GM18508 (cell line): ENCODE data around the gene ADAMTSL4.
"Not testable (repeated sequence)": the region's sequence is repeated elsewhere in the genome, so short reads cannot be mapped to it uniquely, and the experiment has no call there.

Source experiments
- ATAC-seq: cut with Tn5 transposase; IDR thresholded peaks from one replicate; pipeline ENCODE4 v1.9.1; 2021; ENCODE audit warnings: moderate number of reproducible peaks; ENCODE audit not compliant: insufficient read depth, unreplicated experiment

Gene ADAMTSL4

DNA sequence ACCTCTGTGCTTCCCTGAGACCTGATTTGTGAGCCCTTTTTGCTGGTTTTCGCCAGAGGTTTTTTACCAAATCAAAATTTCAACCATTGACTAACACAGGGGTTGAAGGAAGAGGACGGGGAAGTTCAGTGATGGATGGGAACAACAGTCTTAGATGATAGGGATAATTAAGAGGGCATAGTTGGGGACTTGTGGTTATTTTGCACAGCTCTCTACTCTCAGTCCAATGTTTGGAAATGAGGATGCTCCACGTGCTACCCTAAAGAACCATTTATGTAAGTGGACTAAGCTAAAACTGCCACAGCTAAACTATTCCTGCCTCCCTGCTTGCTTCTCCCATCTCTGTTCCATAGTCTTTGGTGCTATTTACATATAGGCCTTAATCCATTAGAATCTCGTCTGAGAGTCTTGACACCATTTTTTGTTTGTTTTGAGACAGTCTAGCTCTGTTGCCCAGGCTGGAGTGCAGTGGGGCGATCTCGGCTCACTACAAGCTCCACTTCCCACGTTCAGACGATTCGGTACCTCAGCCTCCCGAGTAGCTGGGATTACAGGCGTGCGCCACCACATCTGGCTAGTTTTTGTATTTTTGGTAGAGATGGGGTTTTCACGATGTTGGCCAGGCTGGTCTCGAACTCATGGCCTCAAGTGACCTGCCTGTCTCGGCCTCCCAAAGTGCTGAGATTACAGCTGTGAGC is 30.9 kb downstream of the ADAMTSL4 start:
- ATAC-seq = no peak

DNA sequence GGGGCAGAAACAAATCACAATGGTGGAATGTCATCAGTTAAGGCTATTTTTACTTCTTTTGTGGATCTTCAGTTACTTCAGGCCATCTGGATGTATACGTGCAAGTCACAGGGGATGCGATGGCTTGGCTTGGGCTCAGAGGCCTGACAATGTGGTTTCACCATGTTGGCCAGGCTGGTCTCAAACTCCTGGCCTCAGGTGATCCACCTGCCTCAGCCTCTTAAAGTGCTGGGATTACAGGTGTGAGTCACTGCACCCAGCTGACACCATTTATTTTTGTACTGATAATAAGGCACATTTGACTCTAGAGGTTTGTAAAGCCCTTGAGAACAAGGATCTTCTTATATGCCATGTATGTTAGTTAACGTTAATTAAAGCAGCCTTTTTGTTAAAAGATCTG is 31.8 kb downstream of the ADAMTSL4 start:
- not testable (repeated sequence) for ATAC-seq

DNA sequence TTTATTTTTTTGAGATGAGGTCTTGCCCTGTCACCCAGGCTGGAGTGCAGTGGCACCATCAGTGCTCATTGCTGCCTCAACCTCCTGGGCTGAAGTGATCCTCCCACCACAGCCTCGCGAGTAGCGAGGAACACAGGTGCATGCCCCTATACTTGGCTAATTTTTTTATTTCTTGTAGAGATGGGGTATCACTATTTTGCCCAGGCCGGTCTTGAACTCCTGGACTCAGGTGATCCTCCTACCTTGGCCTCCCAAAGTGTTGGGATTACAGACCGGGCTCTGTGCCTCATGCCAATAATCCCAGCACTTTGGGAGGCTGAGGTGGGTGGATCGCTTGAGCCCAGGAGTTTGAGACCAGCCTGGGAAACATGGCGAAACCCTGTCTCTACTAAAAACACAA is 32.2 kb downstream of the ADAMTSL4 start:
- ATAC-seq = not testable (repeated sequence)

DNA sequence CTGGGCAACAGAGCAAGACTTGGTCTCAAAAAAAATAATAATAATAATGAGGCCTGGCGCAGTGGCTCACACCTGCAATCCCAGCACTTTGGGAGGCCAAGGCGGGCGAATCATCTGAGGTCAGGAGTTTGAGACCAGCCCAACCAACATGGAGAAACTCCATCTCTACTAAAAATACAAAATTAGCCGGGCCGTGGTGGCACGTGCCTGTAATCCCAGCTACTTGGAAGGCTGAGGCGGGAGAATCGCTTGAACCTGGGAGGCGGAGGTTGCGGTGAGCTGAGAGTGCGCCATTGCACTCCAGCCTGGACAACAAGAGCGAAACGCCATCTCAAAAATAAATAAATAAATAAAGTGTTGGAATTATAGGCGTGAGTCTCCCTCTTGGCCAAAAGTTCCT is 32.8 kb downstream of the ADAMTSL4 start:
- ATAC-seq = not testable (repeated sequence)

DNA sequence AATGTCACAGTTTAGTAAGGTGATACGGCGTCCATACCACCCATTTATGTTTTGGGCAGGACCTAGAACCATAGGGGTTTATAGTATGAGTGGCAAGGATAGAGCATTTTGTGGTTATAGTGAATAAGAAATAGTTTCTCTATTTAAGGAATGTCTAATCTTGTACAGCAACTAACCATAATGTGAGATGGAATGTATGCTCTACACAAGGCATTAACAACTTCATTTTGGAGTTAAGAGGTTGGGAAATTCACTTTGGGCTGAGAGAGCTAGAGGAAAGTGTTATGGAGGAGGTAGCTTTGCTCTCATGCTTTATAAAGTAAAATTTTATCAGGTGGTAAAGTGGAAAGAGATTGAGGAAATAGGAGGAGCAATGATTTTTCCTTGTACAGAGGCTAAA is 33.2 kb downstream of the ADAMTSL4 start:
- ATAC-seq = no peak

DNA sequence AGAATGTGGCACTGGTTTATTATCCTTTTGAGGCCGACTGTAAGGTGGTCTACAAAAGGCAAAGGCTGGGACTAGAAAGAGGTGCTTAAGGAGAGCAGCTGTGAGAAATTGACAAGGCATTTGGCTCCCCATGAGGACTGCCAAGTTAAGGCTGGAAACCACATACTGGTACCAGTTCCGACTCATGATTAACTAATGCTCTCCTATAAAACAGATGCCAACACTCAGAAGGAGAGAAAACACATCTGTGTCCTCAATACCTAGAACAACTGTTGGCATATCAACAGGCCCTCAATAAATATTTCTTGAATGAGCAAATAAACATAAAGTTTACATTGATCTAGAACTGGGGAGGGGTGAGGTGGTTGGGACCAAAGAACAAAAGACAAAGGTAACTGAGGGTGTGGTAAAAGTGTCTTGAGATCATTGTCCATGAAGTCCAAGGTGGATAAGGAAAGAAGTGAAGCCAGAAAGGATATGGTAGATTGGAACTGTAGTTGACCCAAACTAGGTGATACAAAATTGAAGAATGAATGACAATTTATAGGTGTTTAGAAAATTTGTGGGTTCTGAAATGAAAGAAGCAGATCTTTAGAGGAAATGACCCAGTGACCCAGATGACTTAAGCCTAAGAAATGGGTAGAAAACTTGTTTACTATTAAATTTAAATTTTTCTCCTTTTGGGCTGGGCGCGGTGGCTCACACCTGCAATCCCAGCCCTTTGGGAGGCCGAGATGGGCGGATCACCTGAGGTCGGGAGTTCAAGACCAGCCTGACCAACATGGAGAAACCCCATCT is 47.1 kb downstream of the ADAMTSL4 start:
- no peak for ATAC-seq

DNA sequence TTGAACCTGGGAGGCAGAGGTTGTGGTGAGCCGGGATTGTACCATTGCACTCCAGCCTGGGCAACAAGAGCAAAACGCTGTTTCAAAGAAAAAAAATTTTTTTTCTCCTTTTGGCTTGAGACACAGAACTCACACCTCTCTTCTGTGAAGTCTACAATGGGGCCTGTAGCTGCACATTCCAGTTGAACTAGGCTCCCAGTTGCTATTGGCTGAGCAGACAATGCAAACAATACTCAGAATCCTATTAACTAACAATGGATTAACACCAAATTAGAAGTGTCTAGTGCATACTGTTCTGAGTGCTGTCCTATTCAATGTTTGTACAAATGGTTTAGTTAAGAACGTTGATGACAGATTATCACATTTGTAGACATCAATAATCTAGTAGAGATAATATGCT is 47.8 kb downstream of the ADAMTSL4 start:
- no peak for ATAC-seq

DNA sequence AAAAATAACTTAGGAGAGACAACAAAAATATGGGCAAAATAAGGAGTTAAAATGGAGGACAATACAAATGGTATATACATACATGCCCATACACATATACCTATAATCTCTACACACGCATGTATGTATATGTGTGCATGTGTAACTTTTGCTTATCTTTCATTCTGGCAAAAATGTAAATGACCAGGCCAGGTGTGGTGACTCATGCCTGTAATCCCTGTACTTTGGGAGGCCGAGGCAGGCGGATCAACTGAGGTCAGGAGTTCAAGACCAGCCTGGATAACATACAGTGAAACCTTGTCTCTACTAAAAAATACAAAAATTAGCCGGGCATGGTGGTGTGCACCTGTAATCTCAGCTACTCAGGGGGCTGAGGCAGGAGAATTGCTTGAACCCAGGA is 49.1 kb downstream of the ADAMTSL4 start:
- ATAC-seq = not testable (repeated sequence)

DNA sequence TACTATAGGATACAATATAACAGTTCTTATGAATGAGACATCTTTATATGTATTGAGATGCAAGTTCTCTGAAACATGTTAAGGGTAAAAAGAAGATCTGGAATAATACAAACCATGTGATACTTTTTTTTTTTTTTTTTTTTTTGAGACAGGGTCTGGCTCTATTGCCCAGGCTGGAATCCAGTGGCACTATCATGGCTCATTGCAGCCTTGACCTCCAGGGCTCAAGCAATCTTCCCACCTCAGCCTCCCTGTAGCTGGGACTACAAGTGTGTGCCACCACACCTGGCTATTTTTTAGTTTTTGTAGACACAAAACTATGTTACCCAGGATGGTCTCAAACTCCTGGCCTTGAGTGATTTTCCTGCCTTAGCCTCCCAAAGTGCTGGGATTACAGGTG is 52.3 kb downstream of the ADAMTSL4 start:
- no peak for ATAC-seq

DNA sequence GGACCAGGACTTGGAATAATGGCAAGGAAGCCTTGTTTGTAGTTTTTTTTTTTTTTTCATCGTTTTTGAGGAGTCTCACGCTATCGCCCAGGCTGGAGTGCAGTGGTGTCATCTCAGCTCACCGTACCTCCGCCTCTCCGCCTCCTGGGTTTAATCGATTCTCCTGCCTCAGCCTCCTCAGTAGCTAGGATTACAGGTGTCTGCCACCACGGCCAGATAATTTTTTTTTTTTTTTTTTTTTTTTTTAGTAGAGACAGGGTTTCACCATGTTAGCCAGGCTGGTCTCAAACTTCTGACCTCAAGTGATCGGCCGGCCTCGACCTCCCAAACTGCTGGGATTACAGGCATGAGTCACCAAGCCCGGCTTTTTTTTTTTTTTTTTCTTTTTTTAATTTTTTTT is 53.2 kb downstream of the ADAMTSL4 start:
- not testable (repeated sequence) for ATAC-seq

DNA sequence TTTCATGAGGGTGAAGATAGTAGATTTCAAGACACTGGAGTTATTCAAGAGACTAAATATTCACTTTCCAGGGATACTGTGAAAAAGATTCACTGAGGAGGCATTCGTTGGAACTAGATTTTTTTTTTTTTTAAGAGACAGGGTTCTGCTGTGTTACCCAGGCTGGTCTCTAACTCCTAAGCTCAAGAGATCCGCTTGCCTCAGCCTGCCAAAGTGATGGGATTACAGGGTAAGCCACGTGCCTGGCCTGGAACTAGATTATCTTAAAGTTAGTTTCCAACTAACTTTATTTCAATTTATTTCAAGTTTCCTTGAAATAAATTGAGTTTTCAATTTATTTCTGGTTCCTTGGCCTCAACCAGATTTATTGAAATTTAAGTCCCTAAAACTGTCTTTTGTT is 54.5 kb downstream of the ADAMTSL4 start:
- no peak for ATAC-seq

DNA sequence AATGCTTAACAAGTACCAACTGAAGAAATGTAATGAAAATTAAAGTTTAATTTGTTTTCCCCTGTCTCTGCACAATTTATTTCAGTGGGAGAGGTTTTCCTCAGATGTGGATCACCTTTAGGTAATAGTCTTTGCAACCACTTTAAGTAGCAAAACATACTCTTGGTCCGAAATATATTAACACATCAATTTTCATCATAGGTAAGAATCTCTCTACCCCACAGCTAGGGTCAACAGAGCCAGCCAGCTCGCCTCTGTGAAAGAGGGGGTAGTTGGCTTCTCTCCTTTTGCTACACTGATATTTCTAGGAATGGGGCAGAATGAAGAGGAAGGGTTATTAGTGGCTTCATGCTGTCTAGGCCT is 55.0 kb downstream of the ADAMTSL4 start:
- ATAC-seq = no peak

DNA sequence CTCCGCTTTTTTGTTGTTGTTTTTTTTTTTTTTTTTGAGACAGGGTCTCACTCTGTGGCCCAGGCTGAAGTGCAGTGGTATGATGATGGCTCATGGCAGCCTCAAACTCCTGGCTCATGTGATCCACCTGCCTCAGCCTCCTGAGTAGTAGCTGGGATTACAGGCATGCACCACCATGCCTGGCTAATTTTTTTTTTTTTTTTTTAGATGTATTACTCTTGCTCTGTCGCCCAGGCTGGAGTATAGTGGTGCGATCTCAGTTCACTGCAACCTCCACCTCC is 56.2 kb downstream of the ADAMTSL4 start:
- ATAC-seq = not testable (repeated sequence)

DNA sequence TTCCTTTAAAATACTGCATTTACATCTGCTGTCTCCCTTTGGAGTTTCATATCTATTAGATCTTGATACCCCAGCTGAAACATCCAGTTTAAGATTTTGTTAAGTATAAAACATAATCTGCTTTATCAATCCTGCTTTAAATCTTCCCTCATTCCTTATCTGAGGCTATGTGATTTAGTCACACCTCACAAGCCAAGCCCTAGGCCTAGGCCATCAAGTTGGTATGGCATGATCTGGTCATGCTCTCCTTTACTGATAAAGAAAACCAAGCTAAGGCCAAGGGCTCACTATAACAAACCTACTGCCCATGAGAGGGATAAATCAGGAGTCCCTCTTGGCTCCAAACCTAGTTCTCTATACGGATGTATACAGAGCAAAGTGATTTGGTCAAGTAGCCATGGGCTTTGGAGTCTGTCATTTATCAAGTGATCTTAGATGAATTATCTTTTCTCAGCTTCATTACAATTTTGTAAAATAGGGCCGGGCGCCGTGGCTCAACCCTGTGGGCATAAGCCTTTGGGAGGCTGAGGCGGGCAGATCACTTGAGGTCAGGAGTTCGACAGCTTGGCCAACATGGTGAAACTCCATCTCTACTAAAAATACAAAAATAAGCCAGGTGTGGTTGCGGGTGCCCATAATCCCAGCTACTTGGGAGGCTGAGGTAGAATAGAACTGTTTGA is 57.4 kb downstream of the ADAMTSL4 start:
- no peak for ATAC-seq

DNA sequence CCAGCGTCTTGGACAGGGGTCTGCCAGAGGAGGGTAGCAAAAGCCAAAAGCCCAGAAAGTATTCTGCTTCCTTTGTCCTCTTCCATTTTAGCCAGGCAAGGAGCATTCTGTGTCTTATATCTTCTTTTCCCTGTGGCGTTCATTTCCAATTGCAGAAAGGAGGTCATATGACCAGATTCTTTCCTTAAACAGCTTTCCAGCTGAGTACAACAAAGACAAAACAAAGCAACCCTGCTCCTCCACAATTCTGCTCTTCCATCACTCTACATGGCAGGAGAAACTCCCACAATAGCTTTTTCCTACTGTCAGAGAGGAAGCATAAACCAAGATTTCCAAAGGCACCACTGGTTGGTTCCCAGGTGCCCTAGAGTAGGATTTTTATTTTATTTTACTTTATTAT is 60.5 kb downstream of the ADAMTSL4 start:
- ATAC-seq = no peak
